Hepatocyte (in vitro differentiated cells): ENCODE results near the gene CREBBP.

Experiments
- EZH2 ChIP-seq: fragments of 200-600 bp; sonication (generic); IDR thresholded peaks from 2 replicates; pipeline ENCODE4 v1.6.1; 2016; ENCODE audit warnings: antibody characterized with exemption, mild to moderate bottlenecking, borderline replicate concordance
- TF ChIP-seq, protein P1 (sequence below): fragments of 200-600 bp; sonication (generic); IDR thresholded peaks from 2 replicates; pipeline ENCODE4 v1.5.1; 2016; ENCODE audit warnings: antibody characterized with exemption, mild to moderate bottlenecking; ENCODE audit not compliant: poor library complexity

DNA sequence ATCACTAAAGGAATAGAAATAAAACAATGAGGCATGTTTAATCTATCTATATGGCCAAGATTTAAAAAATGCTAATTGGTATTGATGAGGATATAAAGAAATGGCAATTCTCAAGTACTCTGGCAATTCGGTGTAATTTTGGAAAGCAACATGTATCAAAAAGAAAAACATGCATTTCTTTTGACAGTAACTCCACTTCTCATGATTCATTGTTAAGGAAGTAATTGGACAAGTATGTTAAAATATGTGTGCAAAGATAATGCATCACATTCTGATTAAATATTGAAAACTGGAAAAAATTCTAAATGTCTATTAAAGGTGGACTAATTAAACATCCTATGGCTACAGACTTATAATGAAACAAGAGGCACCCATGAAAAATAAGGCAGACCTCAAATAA, 81.2 kb downstream of the CREBBP start:
- TF ChIP-seq, protein P1, sequence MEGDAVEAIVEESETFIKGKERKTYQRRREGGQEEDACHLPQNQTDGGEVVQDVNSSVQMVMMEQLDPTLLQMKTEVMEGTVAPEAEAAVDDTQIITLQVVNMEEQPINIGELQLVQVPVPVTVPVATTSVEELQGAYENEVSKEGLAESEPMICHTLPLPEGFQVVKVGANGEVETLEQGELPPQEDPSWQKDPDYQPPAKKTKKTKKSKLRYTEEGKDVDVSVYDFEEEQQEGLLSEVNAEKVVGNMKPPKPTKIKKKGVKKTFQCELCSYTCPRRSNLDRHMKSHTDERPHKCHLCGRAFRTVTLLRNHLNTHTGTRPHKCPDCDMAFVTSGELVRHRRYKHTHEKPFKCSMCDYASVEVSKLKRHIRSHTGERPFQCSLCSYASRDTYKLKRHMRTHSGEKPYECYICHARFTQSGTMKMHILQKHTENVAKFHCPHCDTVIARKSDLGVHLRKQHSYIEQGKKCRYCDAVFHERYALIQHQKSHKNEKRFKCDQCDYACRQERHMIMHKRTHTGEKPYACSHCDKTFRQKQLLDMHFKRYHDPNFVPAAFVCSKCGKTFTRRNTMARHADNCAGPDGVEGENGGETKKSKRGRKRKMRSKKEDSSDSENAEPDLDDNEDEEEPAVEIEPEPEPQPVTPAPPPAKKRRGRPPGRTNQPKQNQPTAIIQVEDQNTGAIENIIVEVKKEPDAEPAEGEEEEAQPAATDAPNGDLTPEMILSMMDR, result no peak
- no peak for TF ChIP-seq EZH2
